Stomach smooth muscle (tissue), 2 donors: Measurements from ENCODE around the gene RBM5.

Experiments
- H3K27ac ChIP-seq: one replicate; pipeline ENCODE4 v1.7.0; 2013; ENCODE audit warnings: mild to moderate bottlenecking, low read length, inconsistent platforms
- H3K27me3 ChIP-seq, 2 donors: one replicate each; pipeline ENCODE4 v1.7.0; 2013; ENCODE audit warnings: low read length in 2 of 2; ENCODE audit not compliant: insufficient read depth in 2 of 2, control insufficient read depth in 1 of 2
- H3K36me3 ChIP-seq, 2 donors: one replicate each; pipeline ENCODE4 v1.7.0; 2013; ENCODE audit warnings: low read length in 2 of 2; ENCODE audit not compliant: control insufficient read depth in 2 of 2, insufficient read depth in 2 of 2
- H3K4me1 ChIP-seq: one replicate; pipeline ENCODE4 v1.7.0; 2013; ENCODE audit warnings: low read length; ENCODE audit not compliant: control insufficient read depth, insufficient read depth
- H3K4me3 ChIP-seq, 2 donors: one replicate each; pipeline ENCODE4 v1.7.0; 2013; ENCODE audit warnings: low read length in 2 of 2
- H3K9ac ChIP-seq, 2 donors: one replicate each; pipeline ENCODE4 v1.7.0; 2013; ENCODE audit warnings: low read length in 2 of 2, mild to moderate bottlenecking in 1 of 2
- H3K9me3 ChIP-seq, 2 donors: one replicate each; pipeline ENCODE4 v1.7.0; 2013; ENCODE audit warnings: low read length in 2 of 2; ENCODE audit not compliant: control insufficient read depth in 2 of 2
- donor health status: healthy.
- donor health status: Pancreatic carcinoma.

RBM5 gene

GRCh38 chr3:50162034-50162883 is 73.5 kb downstream of the RBM5 start:
- peaks cover 89% of the 10 kb centered on the region for H3K4me1 ChIP-seq
- no peak overlapping the region for H3K4me3 ChIP-seq
- H3K36me3 ChIP-seq: no peaks in the 10 kb centered on the region
- H3K9ac ChIP-seq: peak overlapping the region in 1 of 2 donors; percentile 31
- no peaks in the 10 kb centered on the region for H3K9me3 ChIP-seq
- H3K27ac ChIP-seq: peak overlapping the region; percentile 89
- H3K27me3 ChIP-seq: no peaks in the 10 kb centered on the region

- H3K9ac ChIP-seq: peak overlapping the region; percentile 25 to 64
- no peaks in the 10 kb centered on the region for H3K27me3 ChIP-seq
- H3K27ac ChIP-seq: peak overlapping the region; percentile 89
- no peaks in the 10 kb centered on the region for H3K36me3 ChIP-seq
- peak overlapping the region; percentile 40 to 59 for H3K4me3 ChIP-seq
- H3K4me1 ChIP-seq: peaks cover 91% of the 10 kb centered on the region
- no peaks in the 10 kb centered on the region for H3K9me3 ChIP-seq
Measured at GRCh38 chr3:50163572-50164455, 75.1 kb downstream of the RBM5 start.

- H3K4me1 ChIP-seq: peaks cover 96% of the 10 kb centered on the region
- peak overlapping the region; percentile 40 to 59 for H3K4me3 ChIP-seq
- H3K27ac ChIP-seq: peak overlapping the region; percentile 89
- H3K9ac ChIP-seq: peak overlapping the region; percentile 25 to 64
- no peaks in the 10 kb centered on the region for H3K36me3 ChIP-seq
- no peaks in the 10 kb centered on the region for H3K9me3 ChIP-seq
- H3K27me3 ChIP-seq: no peaks in the 10 kb centered on the region
Measured at GRCh38 chr3:50164481-50164880, 75.8 kb downstream of the RBM5 start.

GRCh38 chr3:50164984-50165909 is 76.5 kb downstream of the RBM5 start:
- Histone ChIP-seq H3K27ac (peak overlapping the region; percentile 89), H3K4me1 (peaks cover 97% of the 10 kb centered on the region), H3K36me3 (no peaks in the 10 kb centered on the region), H3K9ac (peak overlapping the region; percentile 56 to 64), H3K4me3 (peak overlapping the region in 1 of 2 donors; percentile 59), H3K27me3 (no peaks in the 10 kb centered on the region), H3K9me3 (no peaks in the 10 kb centered on the region)

GRCh38 chr3:50165910-50166538 is 77.3 kb downstream of the RBM5 start:
- no peaks in the 10 kb centered on the region for H3K36me3 ChIP-seq
- peaks cover 91% of the 10 kb centered on the region for H3K4me1 ChIP-seq
- H3K27me3 ChIP-seq: no peaks in the 10 kb centered on the region
- H3K4me3 ChIP-seq: peak overlapping the region in 1 of 2 donors; percentile 59
- peak overlapping the region; percentile 51 to 56 for H3K9ac ChIP-seq
- H3K9me3 ChIP-seq: no peaks in the 10 kb centered on the region
- peak overlapping the region; percentile 89 for H3K27ac ChIP-seq

GRCh38 chr3:50166620-50167019 is 77.9 kb downstream of the RBM5 start:
- Histone ChIP-seq H3K9me3 (no peaks in the 10 kb centered on the region), H3K4me3 (peak overlapping the region in 1 of 2 donors; percentile 59), H3K27me3 (no peaks in the 10 kb centered on the region), H3K36me3 (no peaks in the 10 kb centered on the region), H3K27ac (peak overlapping the region; percentile 89), H3K4me1 (peaks cover 89% of the 10 kb centered on the region), H3K9ac (peak overlapping the region; percentile 29 to 56)

GRCh38 chr3:50167069-50167840 is 78.5 kb downstream of the RBM5 start:
- Histone ChIP-seq H3K9ac (peak overlapping the region; percentile 29 to 56), H3K4me1 (peaks cover 83% of the 10 kb centered on the region), H3K9me3 (no peaks in the 10 kb centered on the region), H3K27me3 (no peaks in the 10 kb centered on the region), H3K27ac (peak overlapping the region; percentile 89), H3K4me3 (no peak overlapping the region), H3K36me3 (no peaks in the 10 kb centered on the region)

- H3K9ac ChIP-seq: no peak overlapping the region
Measured at GRCh38 chr3:50167841-50168209, 79.1 kb downstream of the RBM5 start.

GRCh38 chr3:50168388-50168787 is 79.7 kb downstream of the RBM5 start:
- Histone ChIP-seq H3K4me1 (peaks cover 76% of the 10 kb centered on the region), H3K9me3 (no peaks in the 10 kb centered on the region), H3K27me3 (no peaks in the 10 kb centered on the region), H3K4me3 (no peak overlapping the region), H3K9ac (peak overlapping the region in 1 of 2 donors; percentile 42), H3K36me3 (no peaks in the 10 kb centered on the region), H3K27ac (no peak overlapping the region)

More at GRCh38 chr3:50167841-50168209, 79.1 kb downstream of the RBM5 start:
- Histone ChIP-seq H3K27me3 (no peaks in the 10 kb centered on the region), H3K36me3 (no peaks in the 10 kb centered on the region), H3K4me3 (no peak overlapping the region), H3K9me3 (no peaks in the 10 kb centered on the region), H3K4me1 (peaks cover 81% of the 10 kb centered on the region), H3K27ac (peak overlapping the region; percentile 89)
